Effector CD4-positive, alpha-beta T cell (primary cell): Measurements from ENCODE around the gene INHBE.
A peak's percentile ranks its signal among the peaks of the same experiment; 100 is the strongest.
"Not testable (repeated sequence)": the region's sequence is repeated elsewhere in the genome, so short reads cannot be mapped to it uniquely, and the experiment has no call there.

Source experiments
- DNase-seq: peaks from one replicate; pipeline ENCODE4 v3.0.0-alpha.2; 2020

INHBE gene

GRCh38 chr12:57476993-57477709 is 22.0 kb downstream of the INHBE start:
- DNase-seq: no peak

GRCh38 chr12:57477710-57478681 is 22.9 kb downstream of the INHBE start:
- DNase-seq: peak; percentile 60

GRCh38 chr12:57479043-57479375 is 23.9 kb downstream of the INHBE start:
- DNase-seq: no peak

- peak; percentile 63 for DNase-seq
Observed at GRCh38 chr12:57479376-57480115, 24.4 kb downstream of the INHBE start, which contains the start of gene ARHGAP9. Gene ARHGAP9 (minus strand): TSS chr12:57479866. CDS start chr12:57479406, 460 bp downstream.

GRCh38 chr12:57481671-57482070 is 26.6 kb downstream of the INHBE start:
- no peak for DNase-seq

GRCh38 chr12:57483466-57483865 is 28.4 kb downstream of the INHBE start:
- no peak for DNase-seq

- no peak for DNase-seq
Observed at GRCh38 chr12:57485695-57486094, 30.6 kb downstream of the INHBE start.

- DNase-seq: no peak
Observed at GRCh38 chr12:57487055-57487596, 32.0 kb downstream of the INHBE start.

GRCh38 chr12:57487597-57488401 is 32.7 kb downstream of the INHBE start, which contains the start of gene MARS1:
Gene MARS1 (plus strand): TSS chr12:57488068. CDS start chr12:57488091, 23 bp downstream.
- DNase-seq: peak; percentile 90

- DNase-seq: no peak
Observed at GRCh38 chr12:57488402-57489156, 33.5 kb downstream of the INHBE start.

GRCh38 chr12:57489157-57489641 is 34.1 kb downstream of the INHBE start:
- no peak for DNase-seq

GRCh38 chr12:57490126-57490525 is 35.0 kb downstream of the INHBE start:
- DNase-seq: no peak

GRCh38 chr12:57491393-57492280 is 36.5 kb downstream of the INHBE start:
- no peak for DNase-seq

GRCh38 chr12:57495051-57495701 is 40.1 kb downstream of the INHBE start:
- not testable (repeated sequence) for DNase-seq

GRCh38 chr12:57496822-57497221 is 41.7 kb downstream of the INHBE start:
- no peak for DNase-seq

GRCh38 chr12:57497223-57498131 is 42.4 kb downstream of the INHBE start:
- DNase-seq: no peak

- DNase-seq: no peak
Observed at GRCh38 chr12:57498132-57498502, 43.0 kb downstream of the INHBE start.

GRCh38 chr12:57498571-57498970 is 43.5 kb downstream of the INHBE start:
- no peak for DNase-seq
